ENCODE results near the gene STAB1. TPM values are rescaled to one million over a fixed set of nuclear protein-coding genes. Genes with fewer than 3 reads are reported as not detected.

Gene STAB1
- total RNA-seq, 1 donor from 2014 or later = 143 TPM

DNA sequence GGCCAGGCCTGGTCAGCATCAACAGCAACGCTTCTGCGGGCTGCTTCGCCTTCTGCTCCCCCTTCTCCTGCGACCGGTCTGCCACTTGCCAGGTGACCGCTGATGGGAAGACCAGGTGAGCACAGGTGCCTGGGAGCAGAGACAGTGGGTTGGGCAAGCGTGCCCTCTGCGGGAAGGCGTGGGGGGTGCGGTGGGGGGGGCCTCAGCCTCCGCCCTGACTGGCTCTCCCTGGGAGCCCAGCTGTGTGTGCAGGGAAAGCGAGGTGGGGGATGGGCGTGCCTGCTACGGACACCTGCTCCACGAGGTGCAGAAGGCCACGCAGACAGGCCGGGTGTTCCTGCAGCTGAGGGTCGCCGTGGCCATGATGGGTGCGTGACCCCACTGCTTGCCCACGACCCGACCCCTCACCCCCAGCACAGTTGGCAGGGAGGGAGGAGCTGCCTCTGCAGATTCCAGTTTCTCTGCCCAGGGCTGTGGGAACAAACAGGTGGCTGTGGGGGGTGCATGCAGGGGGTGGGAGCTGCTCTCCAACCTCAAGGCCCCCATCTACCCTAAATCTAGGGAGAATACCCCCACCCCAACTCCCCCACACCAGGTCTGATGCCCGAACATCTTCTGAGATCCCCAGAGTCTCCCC, 8.8 kb downstream of the STAB1 start:
- no peak for DNase-seq (ENCODE audit: low spot score)

DNA sequence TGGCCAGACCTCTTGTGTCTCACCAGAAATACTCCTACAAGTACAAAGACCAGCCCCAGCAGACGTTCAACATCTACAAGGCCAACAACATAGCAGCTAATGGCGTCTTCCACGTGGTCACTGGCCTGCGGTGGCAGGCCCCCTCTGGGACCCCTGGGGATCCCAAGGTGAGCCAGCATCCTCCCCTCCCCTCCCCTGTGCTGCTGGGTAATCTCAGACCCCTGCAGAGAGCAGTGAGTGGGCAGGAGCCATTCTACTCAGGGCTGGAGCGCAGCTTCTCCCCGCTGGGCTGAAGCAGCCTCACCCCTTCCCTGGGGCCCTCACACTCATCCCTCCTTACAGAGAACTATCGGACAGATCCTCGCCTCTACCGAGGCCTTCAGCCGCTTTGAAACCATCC, 9.8 kb downstream of the STAB1 start:
- DNase-seq (ENCODE audit: low spot score) = no peak

DNA sequence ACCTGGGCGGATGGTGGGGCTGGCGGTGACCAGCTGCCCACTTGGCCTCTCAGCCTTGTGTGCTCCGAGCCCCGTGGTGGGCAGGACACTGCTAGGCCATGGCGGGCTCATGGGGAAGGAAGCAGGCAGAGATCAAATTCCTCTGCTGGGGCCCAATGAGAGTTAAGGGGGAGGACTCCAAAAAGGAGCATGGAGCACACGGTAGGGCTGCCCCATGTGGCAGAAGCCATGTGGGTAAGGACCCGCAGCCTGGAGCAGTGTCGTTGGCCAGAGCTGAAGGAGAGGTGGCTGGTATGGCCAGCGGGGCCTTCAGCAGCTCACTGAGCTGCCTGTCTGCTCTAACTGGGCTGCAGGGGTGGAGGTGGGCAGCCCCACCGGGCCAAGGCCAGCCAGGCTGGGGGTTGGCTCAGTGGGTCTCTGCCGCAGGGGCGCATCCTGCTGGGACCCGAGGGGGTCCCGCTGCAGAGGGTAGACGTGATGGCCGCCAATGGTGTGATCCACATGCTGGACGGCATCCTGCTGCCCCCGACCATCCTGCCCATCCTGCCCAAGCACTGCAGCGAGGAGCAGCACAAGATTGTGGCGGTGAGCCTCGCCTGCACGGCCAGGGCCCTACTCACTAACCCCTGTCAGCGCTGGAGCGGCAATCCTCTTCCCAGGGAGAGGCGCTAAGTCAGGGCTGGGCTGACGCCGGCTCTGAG, 11.3 kb downstream of the STAB1 start:
- no peak for DNase-seq (ENCODE audit: low spot score)

- peak; percentile 73 for DNase-seq (ENCODE audit: low spot score)
Observed at GRCh38 chr3:52507359-52507758, 12.2 kb downstream of the STAB1 start.

GRCh38 chr3:52509753-52510328, 14.7 kb downstream of the STAB1 start:
- no peak for DNase-seq (ENCODE audit: low spot score)

DNA sequence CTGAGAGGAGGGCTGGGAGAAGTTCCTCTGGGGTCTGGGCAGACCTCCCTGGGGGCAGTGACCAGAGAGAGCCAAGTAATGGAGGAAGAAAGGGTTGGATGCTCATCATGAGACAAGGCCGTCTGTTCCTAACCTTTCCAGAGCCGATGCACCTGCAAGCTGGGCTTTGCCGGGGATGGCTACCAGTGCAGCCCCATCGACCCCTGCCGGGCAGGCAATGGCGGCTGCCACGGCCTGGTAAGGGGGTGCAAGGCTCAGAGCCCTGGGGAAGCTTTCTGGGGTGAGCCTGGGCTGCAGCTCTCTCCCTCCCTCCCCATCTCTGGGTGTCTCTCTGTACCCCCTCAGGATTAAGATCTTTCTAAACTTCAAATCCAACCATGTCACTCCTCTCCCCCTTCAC, 16.4 kb downstream of the STAB1 start:
- DNase-seq (ENCODE audit: low spot score) = no peak

DNA sequence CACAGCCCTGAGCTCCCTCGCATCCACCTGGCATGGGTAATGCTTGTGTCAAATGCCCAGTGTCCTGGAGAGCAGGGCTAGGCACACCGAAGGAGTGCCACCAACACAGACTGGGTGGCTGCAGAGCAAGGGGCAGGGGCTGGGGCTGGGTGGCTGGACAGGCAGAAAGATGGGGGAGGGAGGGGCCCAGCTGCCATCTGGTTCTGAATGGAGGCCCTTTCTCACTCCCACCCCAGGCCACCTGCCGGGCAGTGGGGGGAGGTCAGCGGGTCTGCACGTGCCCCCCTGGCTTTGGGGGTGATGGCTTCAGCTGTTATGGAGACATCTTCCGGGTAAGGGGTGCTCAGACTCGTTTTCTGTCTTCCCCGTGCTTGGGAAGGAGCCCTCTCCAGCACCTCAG, 17.0 kb downstream of the STAB1 start:
- no peak for DNase-seq (ENCODE audit: low spot score)

- DNase-seq (ENCODE audit: low spot score) = no peak
Observed at GRCh38 chr3:52512727-52513126, 17.6 kb downstream of the STAB1 start.

- no peak for DNase-seq (ENCODE audit: low spot score)
Observed at GRCh38 chr3:52513281-52513680, 18.1 kb downstream of the STAB1 start.

- no peak for DNase-seq (ENCODE audit: low spot score)
Observed at GRCh38 chr3:52514576-52514975, 19.4 kb downstream of the STAB1 start.

GRCh38 chr3:52515192-52515591, 20.1 kb downstream of the STAB1 start:
- DNase-seq (ENCODE audit: low spot score) = no peak

GRCh38 chr3:52516509-52517195, 21.5 kb downstream of the STAB1 start:
- DNase-seq (ENCODE audit: low spot score) = no peak

DNA sequence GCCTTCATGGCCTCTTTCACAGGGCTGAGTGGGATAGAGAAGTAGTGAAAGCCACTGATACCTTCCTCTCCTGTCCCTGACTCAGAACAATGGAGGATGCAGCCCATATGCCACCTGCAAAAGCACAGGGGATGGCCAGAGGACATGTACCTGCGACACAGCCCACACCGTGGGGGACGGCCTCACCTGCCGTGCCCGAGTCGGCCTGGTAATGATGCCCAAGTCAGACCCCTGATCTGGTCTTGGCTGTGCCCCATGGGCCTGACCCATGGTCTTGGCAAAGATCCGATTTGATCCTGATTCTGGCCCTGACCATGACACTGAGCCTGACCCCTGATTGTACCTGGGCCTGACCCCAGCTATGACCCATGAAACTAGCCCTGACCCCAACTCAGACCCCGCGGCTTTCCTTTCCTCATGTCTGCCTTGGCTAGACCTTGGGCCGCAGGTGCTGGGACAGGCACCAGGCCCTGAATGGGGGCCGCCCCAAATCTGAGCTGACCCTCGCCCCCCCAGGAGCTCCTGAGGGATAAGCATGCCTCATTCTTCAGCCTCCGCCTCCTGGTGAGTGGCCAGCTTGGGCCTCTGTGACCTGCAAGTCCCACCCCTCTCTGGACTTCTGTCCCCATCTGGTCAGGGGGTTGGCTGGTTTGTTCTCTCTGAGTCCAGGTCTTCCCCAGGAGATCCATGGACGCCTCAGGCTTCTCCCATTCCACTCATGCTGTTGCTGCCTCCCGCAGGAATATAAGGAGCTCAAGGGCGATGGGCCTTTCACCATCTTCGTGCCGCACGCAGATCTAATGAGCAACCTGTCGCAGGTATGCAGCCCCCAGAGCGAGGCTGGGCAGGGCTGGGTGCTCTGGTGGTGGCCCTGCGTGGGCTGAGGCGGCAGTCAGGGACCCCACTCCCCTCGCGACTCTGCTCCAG, 22.9 kb downstream of the STAB1 start:
- no peak for DNase-seq (ENCODE audit: low spot score)

DNA sequence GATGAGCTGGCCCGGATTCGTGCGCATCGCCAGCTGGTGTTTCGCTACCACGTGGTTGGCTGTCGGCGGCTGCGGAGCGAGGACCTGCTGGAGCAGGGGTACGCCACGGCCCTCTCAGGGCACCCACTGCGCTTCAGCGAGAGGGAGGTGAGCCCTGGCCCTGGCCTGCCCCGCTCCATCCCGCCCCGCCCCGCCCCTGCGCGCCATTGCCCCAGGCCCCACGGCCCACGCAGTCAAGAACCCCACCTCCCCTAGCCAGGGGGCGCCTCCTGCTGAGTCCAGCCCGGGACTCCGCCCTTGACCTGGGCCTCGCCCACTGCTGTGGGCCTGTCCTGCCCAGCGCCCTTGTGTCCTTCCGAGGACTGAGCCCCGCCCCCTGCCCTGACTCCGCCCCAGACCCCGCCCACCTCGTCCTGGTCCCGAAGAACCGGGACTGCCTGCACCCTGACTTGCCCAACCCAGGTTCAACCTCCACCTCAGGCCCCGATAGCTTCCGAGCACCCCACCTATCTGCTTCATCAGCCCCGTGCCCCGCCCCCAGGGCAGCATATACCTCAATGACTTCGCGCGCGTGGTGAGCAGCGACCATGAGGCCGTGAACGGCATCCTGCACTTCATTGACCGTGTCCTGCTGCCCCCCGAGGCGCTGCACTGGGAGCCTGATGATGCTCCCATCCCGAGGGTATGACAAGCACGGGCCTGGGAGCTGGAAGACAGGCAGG, 23.7 kb downstream of the STAB1 start:
- DNase-seq (ENCODE audit: low spot score) = no peak

DNA sequence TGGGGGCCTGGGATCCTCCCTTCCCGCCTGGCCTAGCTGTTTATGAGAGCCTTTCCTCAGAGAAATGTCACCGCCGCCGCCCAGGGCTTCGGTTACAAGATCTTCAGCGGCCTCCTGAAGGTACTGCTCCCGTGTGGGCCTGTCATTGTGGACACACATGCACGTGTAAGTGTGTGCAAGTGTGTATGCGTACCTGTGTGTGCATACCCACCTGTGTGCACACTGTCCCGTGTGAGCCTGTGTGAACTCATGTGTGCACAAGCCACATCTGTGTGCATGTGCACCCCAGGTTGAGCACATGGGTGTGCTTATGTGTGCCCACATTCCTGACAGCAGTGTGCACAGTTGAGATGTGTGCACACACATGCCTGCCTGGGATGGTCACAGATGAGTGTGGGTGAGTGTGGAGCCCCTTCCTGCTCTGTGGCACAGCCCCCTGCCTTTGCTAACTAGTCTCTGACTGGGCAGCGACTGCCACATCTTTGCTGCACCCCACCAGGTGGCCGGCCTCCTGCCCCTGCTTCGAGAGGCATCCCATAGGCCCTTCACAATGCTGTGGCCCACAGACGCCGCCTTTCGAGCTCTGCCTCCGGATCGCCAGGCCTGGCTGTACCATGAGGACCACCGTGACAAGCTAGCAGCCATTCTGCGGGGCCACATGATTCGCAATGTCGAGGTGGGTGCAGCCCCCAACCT, 24.5 kb downstream of the STAB1 start:
- DNase-seq (ENCODE audit: low spot score) = no peak

DNA sequence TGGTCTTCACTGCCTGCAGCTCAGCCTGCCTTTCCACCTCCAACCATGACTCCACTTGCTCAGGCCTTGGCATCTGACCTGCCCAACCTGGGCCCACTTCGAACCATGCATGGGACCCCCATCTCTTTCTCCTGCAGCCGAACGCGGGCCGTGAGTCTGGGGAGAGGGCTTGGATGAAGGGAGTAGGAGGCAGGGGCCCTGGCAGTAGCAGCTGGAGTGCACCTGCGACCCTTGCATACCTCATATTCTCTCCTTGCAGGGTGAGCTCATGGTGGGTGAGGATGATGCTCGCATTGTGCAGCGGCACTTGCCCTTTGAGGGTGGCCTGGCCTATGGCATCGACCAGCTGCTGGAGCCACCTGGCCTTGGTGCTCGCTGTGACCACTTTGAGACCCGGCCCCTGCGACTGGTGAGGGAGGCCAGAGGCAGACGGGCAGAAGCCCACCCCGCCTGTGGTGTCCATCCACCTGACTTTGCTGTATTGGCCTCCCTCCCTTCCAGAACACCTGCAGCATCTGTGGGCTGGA, 25.1 kb downstream of the STAB1 start:
- no peak for DNase-seq (ENCODE audit: low spot score)

DNA sequence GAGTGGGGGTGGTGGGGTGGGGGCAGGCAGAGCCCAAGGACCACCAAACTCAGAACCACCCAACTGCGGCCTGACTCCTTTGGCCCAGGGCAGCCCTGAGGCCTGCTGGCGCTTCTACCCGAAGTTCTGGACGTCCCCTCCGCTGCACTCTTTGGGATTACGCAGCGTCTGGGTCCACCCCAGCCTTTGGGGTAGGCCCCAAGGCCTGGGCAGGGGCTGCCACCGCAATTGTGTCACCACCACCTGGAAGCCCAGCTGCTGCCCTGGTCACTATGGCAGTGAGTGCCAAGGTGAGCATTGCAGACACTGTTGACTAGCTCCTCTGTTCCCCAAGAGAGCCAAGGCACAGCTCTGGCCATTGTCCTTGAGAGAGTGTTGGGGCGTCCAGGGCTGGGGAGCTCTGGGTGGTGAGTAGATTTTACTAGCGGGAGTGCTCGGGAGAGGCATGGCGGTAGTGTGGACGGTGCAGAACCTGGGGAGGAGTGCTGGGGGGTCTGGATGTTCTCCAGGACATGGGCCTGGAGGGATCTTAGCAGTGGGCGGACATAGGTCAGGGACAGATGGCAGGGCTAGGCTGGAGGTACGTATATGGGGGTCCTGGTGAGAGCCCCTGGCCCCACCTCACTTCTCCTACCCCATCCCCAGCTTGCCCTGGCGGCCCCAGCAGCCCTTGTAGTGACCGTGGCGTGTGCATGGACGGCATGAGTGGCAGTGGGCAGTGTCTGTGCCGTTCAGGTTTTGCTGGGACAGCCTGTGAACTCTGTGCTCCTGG, 25.8 kb downstream of the STAB1 start:
- no peak for DNase-seq (ENCODE audit: low spot score)

DNA sequence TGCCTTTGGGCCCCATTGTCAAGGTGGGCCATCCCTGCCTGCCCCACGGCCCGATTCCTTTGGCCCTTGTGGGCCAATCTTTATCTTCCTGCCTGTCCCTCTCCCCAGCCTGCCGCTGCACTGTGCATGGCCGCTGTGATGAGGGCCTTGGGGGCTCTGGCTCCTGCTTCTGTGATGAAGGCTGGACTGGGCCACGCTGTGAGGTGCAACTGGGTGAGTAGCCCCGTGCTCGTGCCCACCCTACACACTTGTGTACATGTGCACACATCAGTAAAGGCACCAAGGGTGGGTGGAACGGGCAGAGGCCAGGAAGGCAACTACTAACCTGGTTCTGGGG, 26.3 kb downstream of the STAB1 start:
- DNase-seq (ENCODE audit: low spot score) = no peak

Measured in umbilical cord (tissue), 2 donors.